CD4-positive, alpha-beta memory T cell (primary cell): ENCODE measurements around the gene LPAR2. TPM values are rescaled to one million over a fixed set of nuclear protein-coding genes. Genes with fewer than 3 reads are reported as not detected.
"Not testable (repeated sequence)": the region's sequence is repeated elsewhere in the genome, so short reads cannot be mapped to it uniquely, and the experiment has no call there.

Source experiments
- CTCF ChIA-PET: fragments of 350-600 bp; sonication (Branson Sonifier 250); formaldehyde crosslinking; loops from one replicate; lab custom pipeline; 2021; ENCODE audit warnings: inconsistent platforms; ENCODE audit not compliant: partially characterized antibody; lab: Charles Lee
- POLR2A ChIA-PET: fragments of 350-600 bp; sonication (Branson Sonifier 250); formaldehyde crosslinking; loops from one replicate; lab custom pipeline; 2021; ENCODE audit not compliant: partially characterized antibody; lab: Charles Lee
- DNase-seq, 5 donors: peaks; one replicate each; pipeline versions ENCODE4 v3.0.0 to v3.0.0-alpha.2; 2020 to 2022; ENCODE audit warnings: mixed read lengths in 1 of 5
- H3K27ac ChIP-seq: one replicate; pipeline ENCODE4 v1.7.0; 2013; ENCODE audit warnings: low read depth, low read length
- H3K27me3 ChIP-seq: 2 replicates; pipeline ENCODE4 v1.7.0; 2013; ENCODE audit warnings: mild to moderate bottlenecking, low read length, moderate library complexity; ENCODE audit not compliant: insufficient read depth
- H3K36me3 ChIP-seq: 2 replicates; pipeline ENCODE4 v1.7.0; 2013; ENCODE audit warnings: mild to moderate bottlenecking, low read length, moderate library complexity; ENCODE audit not compliant: insufficient read depth
- H3K4me1 ChIP-seq: 2 replicates; pipeline ENCODE4 v1.7.0; 2013; ENCODE audit warnings: mild to moderate bottlenecking, low read length, moderate library complexity; ENCODE audit not compliant: insufficient read depth
- H3K4me3 ChIP-seq, 2 donors: one replicate each; pipeline ENCODE4 v1.7.0; 2013; ENCODE audit warnings: low read length in 2 of 2, mild to moderate bottlenecking in 1 of 2
- H3K9me3 ChIP-seq, 2 donors: one replicate each; pipeline ENCODE4 v1.7.0; 2013; ENCODE audit warnings: low read length in 2 of 2, control low read depth in 1 of 2; ENCODE audit not compliant: control insufficient read depth in 1 of 2
- H3K27ac Mint-ChIP-seq, 7 donors: one replicate each; pipeline ENCODE4 v1.8.0; 2020 to 2021; ENCODE audit warnings: mixed read lengths in 7 of 7, mild to moderate bottlenecking in 6 of 7, inconsistent platforms in 3 of 7, moderate library complexity in 3 of 7
- H3K27me3 Mint-ChIP-seq, 2 donors: one replicate each; pipeline ENCODE4 v1.8.0; 2020 to 2021; ENCODE audit warnings: mixed read lengths in 2 of 2
- H3K36me3 Mint-ChIP-seq, 2 donors: one replicate each; pipeline ENCODE4 v1.8.0; 2020 to 2021; ENCODE audit warnings: mixed read lengths in 2 of 2, inconsistent platforms in 1 of 2, mild to moderate bottlenecking in 1 of 2
- H3K4me1 Mint-ChIP-seq, 4 donors: one replicate each; pipeline ENCODE4 v1.8.0; 2020 to 2021; ENCODE audit warnings: mixed read lengths in 4 of 4, mild to moderate bottlenecking in 1 of 4
- H3K4me3 Mint-ChIP-seq, 8 donors: one replicate each; pipeline ENCODE4 v1.8.0; 2020 to 2021; ENCODE audit warnings: mixed read lengths in 8 of 8, mild to moderate bottlenecking in 7 of 8, moderate library complexity in 6 of 8, inconsistent platforms in 3 of 8
- H3K9me3 Mint-ChIP-seq, 8 donors: one replicate each; pipeline ENCODE4 v1.8.0; 2020 to 2021; ENCODE audit warnings: mixed read lengths in 8 of 8, mild to moderate bottlenecking in 5 of 8, inconsistent platforms in 3 of 8, moderate library complexity in 1 of 8
- intact Hi-C: fragments of 100-400 bp; cut with micrococcal nuclease; formaldehyde crosslinking; loops from one replicate; pipeline ENCODE4 v1.15.1; 2023
- polyA plus RNA-seq, 2 donors: library from polyadenylated mRNA; unstranded; fragments of 300-500 nt; fragmentation: Illumina TruSeq; gene quantifications; one replicate each; pipeline ENCODE4 v1.2.3, GENCODE V29; 2021
- total RNA-seq, 2 experiments: library from RNA; stranded (reverse); gene quantifications; one replicate each; pipeline ENCODE4 v1.2.3, GENCODE V29; 2021

LPAR2 gene
- total and polyA plus RNA-seq, 4 experiments from 2014 or later = 27.2 to 72.4 (median 54.2) TPM

GRCh38 chr19:19600793-19601330 is 27.2 kb downstream of the LPAR2 start:
- Mint-ChIP-seq H3K36me3 (peaks cover 7 to 22% of the 10 kb centered on the region in 2 donors), H3K27me3 (no peaks in the 10 kb centered on the region), H3K4me1 (peaks cover 49 to 76% (median 62%) of the 10 kb centered on the region in 4 donors), H3K4me3 (peak overlapping the region; percentile 9 to 77 (median 61)), H3K27ac (peak overlapping the region; percentile 93 to 98 (median 94)), H3K9me3 (peaks cover 0 to 3% (median 0%) of the 10 kb centered on the region in 8 donors)
- POLR2A ChIA-PET = interaction anchor here (1.2 to 7.4 kb wide), 7 partner anchors 10 to 67 kb away, joined by 3 to 75 read pairs (median 39); partner anchors contain the start of genes ATP13A1, GMIP, LPAR2 and PBX4
- Histone ChIP-seq H3K27me3 (no peaks in the 10 kb centered on the region), H3K4me1 (peaks cover 85% of the 10 kb centered on the region), H3K36me3 (no peaks in the 10 kb centered on the region), H3K27ac (peak overlapping the region; percentile 73), H3K4me3 (no peak overlapping the region), H3K9me3 (no peaks in the 10 kb centered on the region)
- peak in 1 of 5 donors; percentile 44 for DNase-seq
- intact Hi-C loops = no loop called here
- CTCF ChIA-PET = interaction anchor here (1.1 to 3.0 kb wide), 3 partner anchors 9 to 47 kb away, joined by 3 to 13 read pairs (median 4); partner anchors contain the start of gene PBX4

- not testable (repeated sequence) for H3K9me3 ChIP-seq, H3K36me3 ChIP-seq, H3K27me3 Mint-ChIP-seq, H3K27me3 ChIP-seq, H3K9me3 Mint-ChIP-seq
- peak overlapping the region; percentile 89 for H3K27ac ChIP-seq
- POLR2A ChIA-PET = interaction anchor here (0.6 to 7.4 kb wide), 22 partner anchors 7 to 302 kb away, joined by 3 to 75 read pairs (median 5); partner anchors contain the start of genes ATP13A1, GMIP, LPAR2 and ZNF101
- peak; percentile 77 to 89 (median 78) for DNase-seq
- H3K36me3 Mint-ChIP-seq = peaks cover 13 to 30% of the 10 kb centered on the region in 2 donors
- intact Hi-C loops = loop anchor here (1.0 to 5.0 kb wide), 5 partner anchors 7 to 70 kb away; partner anchors contain the start of genes GMIP, PBX4 and ZNF101
- CTCF ChIA-PET = interaction anchor here (1.0 to 3.2 kb wide), 4 partner anchors 16 to 272 kb away, joined by 3 to 9 read pairs (median 4); no protein-coding TSS in a partner anchor
- H3K4me3 ChIP-seq = peak overlapping the region in 1 of 2 donors; percentile 39
- peaks cover 56 to 86% (median 67%) of the 10 kb centered on the region in 4 donors for H3K4me1 Mint-ChIP-seq
- peak overlapping the region; percentile 93 to 100 (median 98) for H3K27ac Mint-ChIP-seq
- H3K4me3 Mint-ChIP-seq = peak overlapping the region; percentile 69 to 84 (median 79)
- H3K4me1 ChIP-seq = peaks cover 90% of the 10 kb centered on the region
Observed at GRCh38 chr19:19598728-19599451, 29.1 kb downstream of the LPAR2 start.

DNA sequence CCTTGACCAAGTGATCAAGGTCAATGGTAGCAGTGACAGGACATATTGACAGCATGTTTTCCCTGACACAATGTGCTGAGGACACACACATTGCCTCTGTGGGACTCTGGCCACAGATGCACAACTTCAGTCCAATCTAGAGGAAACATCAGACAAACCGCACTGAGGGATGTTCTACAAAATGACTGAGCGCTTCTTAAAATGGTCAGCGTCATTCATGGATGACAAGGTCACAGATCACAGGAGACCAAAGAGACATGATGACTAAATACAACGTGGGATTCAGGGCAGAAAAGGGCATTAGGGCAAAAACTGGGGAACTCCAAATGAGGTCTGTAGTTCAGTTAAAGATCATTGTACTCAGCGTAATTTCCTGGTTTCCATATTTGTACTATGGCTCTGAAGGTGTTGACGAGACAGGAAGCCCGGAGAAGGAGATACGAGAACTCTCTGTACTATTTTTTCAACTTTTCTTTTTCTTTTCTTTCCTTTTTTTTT is 30.2 kb downstream of the LPAR2 start:
- POLR2A ChIA-PET = interaction anchor here (0.6 to 7.4 kb wide), 21 partner anchors 8 to 303 kb away, joined by 3 to 75 read pairs (median 6); partner anchors contain the start of genes ATP13A1, GMIP, LPAR2 and NDUFA13
- Histone ChIP-seq H3K27ac (peak overlapping the region; percentile 89), H3K27me3 (no peaks in the 10 kb centered on the region), H3K4me3 (no peak overlapping the region), H3K4me1 (peaks cover 83% of the 10 kb centered on the region), H3K9me3 (no peaks in the 10 kb centered on the region), H3K36me3 (peaks cover 5% of the 10 kb centered on the region)
- peak; percentile 85 to 93 (median 91) for DNase-seq
- H3K27ac Mint-ChIP-seq = peak overlapping the region; percentile 93 to 100 (median 98)
- H3K4me1 Mint-ChIP-seq = peaks cover 48 to 84% (median 62%) of the 10 kb centered on the region in 4 donors
- peak overlapping the region; percentile 47 to 84 (median 79) for H3K4me3 Mint-ChIP-seq
- H3K9me3 Mint-ChIP-seq = peaks cover 0 to 3% (median 0%) of the 10 kb centered on the region in 8 donors
- CTCF ChIA-PET = interaction anchor here (1.0 to 3.2 kb wide), 4 partner anchors 15 to 273 kb away, joined by 3 to 9 read pairs (median 4); no protein-coding TSS in a partner anchor
- intact Hi-C loops = loop anchor here (1.0 to 5.0 kb wide), 5 partner anchors 8 to 71 kb away; partner anchors contain the start of genes GMIP, PBX4 and ZNF101
- H3K27me3 Mint-ChIP-seq = no peaks in the 10 kb centered on the region
- peaks cover 13 to 35% of the 10 kb centered on the region in 2 donors for H3K36me3 Mint-ChIP-seq

DNA sequence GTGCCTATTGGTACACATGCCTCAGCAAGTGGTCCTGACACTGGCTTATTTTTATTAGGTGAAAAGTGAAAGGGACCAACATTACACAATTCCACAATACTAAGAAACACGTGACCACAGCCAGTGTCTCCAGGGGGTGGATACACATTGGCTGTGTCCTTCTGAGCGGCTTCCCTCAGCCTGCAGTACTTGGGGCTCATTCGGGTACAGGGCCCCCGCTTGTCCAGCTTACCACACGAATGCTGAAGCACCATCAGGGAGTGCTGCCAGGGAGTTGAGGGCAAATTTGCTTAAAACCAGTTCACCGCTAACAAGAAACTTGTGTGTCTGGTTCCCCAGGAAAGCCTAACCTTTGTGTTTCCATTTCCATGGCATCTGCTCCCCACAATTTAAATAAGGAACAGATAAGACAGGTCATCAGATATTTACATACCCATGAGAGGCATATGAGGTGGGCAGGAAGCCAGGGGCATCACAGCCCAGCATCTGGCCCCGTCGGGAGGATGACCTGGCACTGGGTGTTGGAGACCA is 32.8 kb downstream of the LPAR2 start:
- intact Hi-C loops = loop anchor here (5.0 kb wide), 1 partner anchor 37 kb away; no protein-coding TSS in a partner anchor
- Histone ChIP-seq H3K27me3 (no peaks in the 10 kb centered on the region), H3K27ac (no peak overlapping the region), H3K9me3 (no peaks in the 10 kb centered on the region), H3K36me3 (peaks cover 5% of the 10 kb centered on the region), H3K4me1 (peaks cover 83% of the 10 kb centered on the region), H3K4me3 (no peak overlapping the region)
- peaks cover 13 to 47% of the 10 kb centered on the region in 2 donors for H3K36me3 Mint-ChIP-seq
- no peaks in the 10 kb centered on the region for H3K27me3 Mint-ChIP-seq
- peak overlapping the region in 1 of 8 donors; percentile 17 for H3K4me3 Mint-ChIP-seq
- peaks cover 0 to 2% (median 0%) of the 10 kb centered on the region in 8 donors for H3K9me3 Mint-ChIP-seq
- POLR2A ChIA-PET = interaction anchor here (1.4 to 2.6 kb wide), 2 partner anchors 17 to 24 kb away, joined by 3 to 11 read pairs; partner anchors contain the start of gene PBX4
- CTCF ChIA-PET = no interaction called here
- peak in 1 of 5 donors; percentile 27 for DNase-seq
- H3K4me1 Mint-ChIP-seq = peaks cover 38 to 83% (median 56%) of the 10 kb centered on the region in 4 donors
- H3K27ac Mint-ChIP-seq = peak overlapping the region; percentile 81 to 95 (median 93)

DNA sequence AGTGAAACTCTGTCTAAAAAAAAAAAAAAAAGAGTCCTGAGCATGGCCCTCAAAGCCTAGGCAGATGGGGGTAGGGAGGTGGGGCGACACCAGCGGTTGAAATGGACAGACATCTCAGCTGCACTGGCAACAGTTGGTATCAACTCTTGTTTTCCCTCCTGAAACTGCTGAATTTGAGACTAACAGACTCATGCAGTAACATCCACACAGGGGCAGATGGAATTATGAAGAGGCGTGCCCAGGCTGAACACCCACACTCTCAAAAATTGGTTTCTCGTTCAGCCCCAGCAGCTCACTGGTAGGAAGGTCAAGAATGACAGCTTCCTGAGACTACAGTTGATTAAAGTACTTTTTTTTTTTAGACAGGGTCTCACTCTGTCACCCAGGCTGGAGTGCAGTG is 33.6 kb downstream of the LPAR2 start:
- Histone ChIP-seq H3K36me3 (peaks cover 5% of the 10 kb centered on the region), H3K27me3 (no peaks in the 10 kb centered on the region), H3K9me3 (no peaks in the 10 kb centered on the region), H3K27ac (no peak overlapping the region), H3K4me3 (no peak overlapping the region), H3K4me1 (peaks cover 83% of the 10 kb centered on the region)
- CTCF ChIA-PET = no interaction called here
- POLR2A ChIA-PET = interaction anchor here (1.2 to 1.4 kb wide), 2 partner anchors 12 to 18 kb away, joined by 3 to 5 read pairs; no protein-coding TSS in a partner anchor
- intact Hi-C loops = no loop called here
- Mint-ChIP-seq H3K4me1 (peaks cover 43 to 86% (median 61%) of the 10 kb centered on the region in 4 donors), H3K27ac (peak overlapping the region in 6 of 7 donors; percentile 37 to 93 (median 79)), H3K4me3 (peak overlapping the region in 1 of 8 donors; percentile 57), H3K9me3 (peaks cover 0 to 2% (median 0%) of the 10 kb centered on the region in 8 donors), H3K36me3 (peaks cover 13 to 48% of the 10 kb centered on the region in 2 donors), H3K27me3 (no peaks in the 10 kb centered on the region)
- peak in 1 of 5 donors; percentile 24 for DNase-seq

DNA sequence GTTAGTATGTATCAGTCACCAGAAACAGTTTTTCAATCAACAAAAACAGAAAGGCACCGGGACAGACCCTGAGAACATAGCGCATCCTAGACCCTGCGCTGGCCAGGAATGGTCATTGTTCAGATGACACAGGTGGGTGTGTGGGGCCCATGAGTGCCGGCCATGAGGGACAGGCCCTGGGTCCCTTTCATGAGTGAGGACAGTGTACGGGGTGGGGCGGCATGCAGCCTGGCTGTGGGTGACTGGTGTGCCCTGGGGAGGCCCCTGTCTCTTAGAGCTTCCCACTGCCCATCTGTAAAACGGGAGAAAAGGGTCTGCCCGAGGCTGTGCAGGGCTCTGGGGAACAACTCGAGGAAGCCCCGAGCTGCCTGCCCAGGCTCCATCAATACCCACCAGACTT is 35.3 kb downstream of the LPAR2 start:
- H3K9me3 ChIP-seq = no peaks in the 10 kb centered on the region
- intact Hi-C loops = no loop called here
- Mint-ChIP-seq H3K4me3 (peak overlapping the region in 1 of 8 donors; percentile 21), H3K27ac (peak overlapping the region; percentile 75 to 98 (median 95)), H3K4me1 (peaks cover 38 to 84% (median 61%) of the 10 kb centered on the region in 4 donors), H3K27me3 (no peaks in the 10 kb centered on the region), H3K9me3 (peaks cover 0 to 2% (median 0%) of the 10 kb centered on the region in 8 donors), H3K36me3 (peaks cover 16 to 39% of the 10 kb centered on the region in 2 donors)
- peaks cover 84% of the 10 kb centered on the region for H3K4me1 ChIP-seq
- H3K27me3 ChIP-seq = no peaks in the 10 kb centered on the region
- ChIA-PET POLR2A (interaction anchor here (2.2 to 7.4 kb wide), 3 partner anchors 8 to 77 kb away, joined by 13 to 63 read pairs (median 27); partner anchors contain the start of gene ZNF101), CTCF (interaction anchor here (2.0 to 4.5 kb wide), 2 partner anchors 13 to 61 kb away, joined by 10 to 22 read pairs; no protein-coding TSS in a partner anchor)
- peak overlapping the region; percentile 90 for H3K27ac ChIP-seq
- peak in 1 of 5 donors; percentile 24 for DNase-seq
- H3K36me3 ChIP-seq = peaks cover 5% of the 10 kb centered on the region
- no peak overlapping the region for H3K4me3 ChIP-seq
